DND-41 (cell line): ENCODE data around the gene SP8.

Source experiments
- ATAC-seq: fragments of 200-7000 bp; cut with Tn5 transposase; 3 replicates; pipeline ENCODE4 v1.9.1; 2021; ENCODE audit warnings: low read depth; ENCODE audit not compliant: insufficient read depth
- DNase-seq: peaks from one replicate; pipeline ENCODE4 v3.0.0-alpha.2; 2020
- H2AFZ ChIP-seq: 2 replicates; pipeline ENCODE4 v1.6.0; 2012; ENCODE audit warnings: low read depth, low read length
- H3K27ac ChIP-seq: 2 replicates; pipeline ENCODE4 v1.5.1; 2012; ENCODE audit warnings: low read length, inconsistent platforms
- H3K27me3 ChIP-seq: fragments of 200-600 bp; sonication (generic); 2 replicates; pipeline ENCODE4 v1.6.0; 2012; ENCODE audit warnings: low read length, mild to moderate bottlenecking, inconsistent platforms; ENCODE audit not compliant: insufficient read depth, poor library complexity
- H3K36me3 ChIP-seq: 2 replicates; pipeline ENCODE4 v1.5.1; 2012; ENCODE audit warnings: low read length, inconsistent platforms; ENCODE audit not compliant: insufficient read depth
- H3K4me1 ChIP-seq: 2 replicates; pipeline ENCODE4 v1.5.1; 2012; ENCODE audit warnings: mild to moderate bottlenecking, low read length; ENCODE audit not compliant: insufficient read depth
- H3K4me2 ChIP-seq: 2 replicates; pipeline ENCODE4 v1.6.0; 2012; ENCODE audit warnings: mild to moderate bottlenecking, moderate library complexity, low read length, inconsistent platforms; ENCODE audit not compliant: insufficient read depth
- H3K4me3 ChIP-seq, 2 experiments: fragments of 200-600 bp in 1 of 2; shearing (Covaris generic) in 1 of 2; 2 replicates each; pipeline ENCODE4 v1.5.1; 2012 to 2016; ENCODE audit warnings: inconsistent platforms in 2 of 2, low read length in 2 of 2, mild to moderate bottlenecking in 2 of 2, low read depth in 1 of 2, moderate library complexity in 1 of 2
- H3K79me2 ChIP-seq: 2 replicates; pipeline ENCODE4 v1.6.0; 2012; ENCODE audit warnings: low read length, inconsistent platforms; ENCODE audit not compliant: insufficient read depth
- H3K9ac ChIP-seq: 2 replicates; pipeline ENCODE4 v1.6.0; 2012; ENCODE audit warnings: low read depth, mild to moderate bottlenecking, inconsistent platforms, low read length, moderate library complexity
- H3K9me3 ChIP-seq: 2 replicates; pipeline ENCODE4 v1.5.1; 2012; ENCODE audit warnings: low read length, moderate library complexity, mild to moderate bottlenecking, inconsistent platforms; ENCODE audit not compliant: insufficient read depth, severe bottlenecking
- H4K20me1 ChIP-seq: 2 replicates; pipeline ENCODE4 v1.6.0; 2012; ENCODE audit warnings: low read length; ENCODE audit not compliant: insufficient read depth
- CTCF ChIP-seq: IDR thresholded peaks from 2 replicates; pipeline ENCODE4 v1.5.1; 2012; ENCODE audit warnings: borderline replicate concordance, low read length, moderate library complexity, mild to moderate bottlenecking; ENCODE audit not compliant: poor library complexity, severe bottlenecking; ENCODE audit errors: extremely low read depth
- EZH2 ChIP-seq: IDR thresholded peaks from 3 replicates; pipeline ENCODE4 v1.6.1; 2012; ENCODE audit warnings: borderline replicate concordance, low read depth, mild to moderate bottlenecking, moderate library complexity, low read length, inconsistent platforms; ENCODE audit not compliant: severe bottlenecking

Gene SP8

GRCh38 chr7:20831956-20832355, 45.3 kb upstream of the SP8 start:
- H3K36me3 ChIP-seq: no peaks in the 10 kb centered on the region
- H2AFZ ChIP-seq: no peak overlapping the region
- no peaks in the 10 kb centered on the region for H4K20me1 ChIP-seq
- H3K9me3 ChIP-seq: no peaks in the 10 kb centered on the region
- no peak for DNase-seq
- no peak overlapping the region for H3K27ac ChIP-seq
- H3K9ac ChIP-seq: no peak overlapping the region
- TF ChIP-seq CTCF (no peak), EZH2 (no peak)
- no peak overlapping the region for H3K4me3 ChIP-seq
- H3K27me3 ChIP-seq: no peaks in the 10 kb centered on the region
- no peaks in the 10 kb centered on the region for H3K4me1 ChIP-seq
- H3K4me2 ChIP-seq: no peak overlapping the region
- ATAC-seq: no peak
- H3K79me2 ChIP-seq: no peaks in the 10 kb centered on the region

- H3K9ac ChIP-seq: no peak overlapping the region
- H3K4me3 ChIP-seq: no peak overlapping the region
- H3K4me2 ChIP-seq: no peak overlapping the region
- H3K79me2 ChIP-seq: no peaks in the 10 kb centered on the region
- no peaks in the 10 kb centered on the region for H3K27me3 ChIP-seq
- DNase-seq (no peak), ATAC-seq (no peak)
- TF ChIP-seq EZH2 (no peak), CTCF (no peak)
- H4K20me1 ChIP-seq: no peaks in the 10 kb centered on the region
- H3K9me3 ChIP-seq: no peaks in the 10 kb centered on the region
- H3K27ac ChIP-seq: no peak overlapping the region
- no peaks in the 10 kb centered on the region for H3K4me1 ChIP-seq
- H2AFZ ChIP-seq: no peak overlapping the region
- no peaks in the 10 kb centered on the region for H3K36me3 ChIP-seq
Observed at GRCh38 chr7:20831451-20831850, 44.8 kb upstream of the SP8 start.

- H4K20me1 ChIP-seq: no peaks in the 10 kb centered on the region
Observed at GRCh38 chr7:20828947-20829346, 42.3 kb upstream of the SP8 start.

More at GRCh38 chr7:20828947-20829346, 42.3 kb upstream of the SP8 start:
- Histone ChIP-seq H3K27me3 (no peaks in the 10 kb centered on the region), H3K4me2 (no peak overlapping the region), H3K9me3 (no peaks in the 10 kb centered on the region), H2AFZ (no peak overlapping the region), H3K36me3 (no peaks in the 10 kb centered on the region), H3K79me2 (no peaks in the 10 kb centered on the region), H3K9ac (no peak overlapping the region), H3K4me1 (no peaks in the 10 kb centered on the region), H3K27ac (no peak overlapping the region), H3K4me3 (no peak overlapping the region)
- ATAC-seq (no peak), DNase-seq (no peak)
- TF ChIP-seq CTCF: no peak
- no peak for TF ChIP-seq EZH2
